DMS79 treated with DMSO at 0.1 percent for 48 hours (cell line): ENCODE data around the gene SVOPL.

Experiments
- DNase-seq: peaks from one replicate; lab custom pipeline; 2025; lab: John Stamatoyannopoulos, UW

The SVOPL gene

GRCh38 chr7:138603549-138604318 is 97.4 kb downstream of the SVOPL start:
- DNase-seq = no peak

DNA sequence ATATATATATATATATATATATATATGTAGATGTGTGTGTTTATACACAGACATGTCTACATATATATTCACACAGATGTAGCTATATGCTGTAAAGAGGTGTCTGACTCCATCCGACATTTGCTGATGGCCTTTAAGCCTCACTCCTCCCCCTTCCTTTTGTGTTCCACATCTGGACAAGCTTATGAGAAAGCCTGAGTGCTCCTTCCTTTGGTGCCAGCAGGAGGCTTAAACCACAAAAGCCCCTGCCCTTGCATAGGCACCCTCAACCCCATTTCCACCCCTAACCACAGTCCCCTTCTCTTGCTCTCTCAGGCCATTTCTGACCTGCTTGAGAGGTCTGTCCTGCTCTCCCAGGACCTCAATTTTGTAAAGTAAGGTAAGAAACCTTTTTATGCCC is 98.7 kb downstream of the SVOPL start:
- no peak for DNase-seq

DNA sequence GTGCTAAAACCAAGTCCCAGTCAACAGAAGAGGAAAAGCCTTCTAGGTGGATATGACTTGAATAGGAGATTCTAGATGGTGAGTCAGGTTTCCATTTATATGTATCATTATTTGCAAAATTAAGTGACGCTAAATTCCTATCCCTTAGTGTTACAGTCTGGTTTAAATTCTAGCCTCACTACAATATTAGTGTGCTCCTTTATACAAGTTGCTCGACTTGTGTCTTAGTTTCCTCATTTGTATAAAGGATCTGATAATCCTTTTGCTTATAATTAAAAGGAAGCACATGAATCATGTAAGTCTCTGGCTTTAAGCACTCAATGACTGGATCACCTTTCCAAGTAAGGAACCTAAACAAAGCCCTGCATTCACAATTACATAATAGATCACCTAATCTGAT is 105.7 kb downstream of the SVOPL start:
- no peak for DNase-seq

GRCh38 chr7:138590154-138590553 is 111.0 kb downstream of the SVOPL start:
- no peak for DNase-seq

GRCh38 chr7:138588986-138589385 is 112.2 kb downstream of the SVOPL start:
- no peak for DNase-seq

DNA sequence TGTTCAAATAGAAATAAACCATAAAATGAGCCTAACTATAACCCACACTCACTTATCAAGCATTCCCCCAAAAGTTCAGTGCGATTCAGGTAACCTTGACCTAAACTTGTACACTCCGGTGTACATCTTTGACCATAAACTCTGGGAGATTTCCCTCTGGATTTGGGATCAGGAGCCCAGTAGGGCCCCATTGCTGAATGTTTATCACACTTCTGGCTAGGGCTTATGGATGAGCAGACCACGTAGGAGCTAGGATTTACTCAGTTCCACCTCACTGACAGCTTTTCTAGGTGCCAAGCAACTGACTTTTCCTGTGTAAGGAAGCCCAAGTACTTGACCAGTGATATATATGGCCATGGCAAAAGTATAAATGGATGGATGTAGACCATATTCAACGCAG is 113.7 kb downstream of the SVOPL start:
- no peak for DNase-seq

- DNase-seq = no peak
Measured at GRCh38 chr7:138585283-138585993, 115.7 kb downstream of the SVOPL start.

DNA sequence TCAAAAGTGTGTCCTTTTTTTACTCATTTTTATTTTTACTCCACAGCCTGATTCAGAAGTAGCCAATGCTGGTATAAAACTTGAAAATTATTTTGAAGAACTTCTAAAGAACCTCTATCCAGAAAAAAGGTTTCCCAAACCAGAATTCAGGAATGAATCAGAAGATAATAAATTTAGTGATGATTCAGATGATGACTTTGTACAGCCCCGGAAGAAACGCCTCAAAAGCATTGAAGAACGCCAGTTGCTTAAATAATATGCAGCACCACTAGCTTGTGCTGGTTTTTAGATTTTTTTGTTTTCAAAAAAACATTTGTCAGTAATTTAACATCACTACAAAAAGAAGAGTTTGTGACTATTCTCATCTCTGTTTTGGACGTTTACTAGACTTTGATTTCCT is 116.5 kb downstream of the SVOPL start:
- DNase-seq = no peak

- no peak for DNase-seq
Measured at GRCh38 chr7:138584283-138584682, 116.9 kb downstream of the SVOPL start.

DNA sequence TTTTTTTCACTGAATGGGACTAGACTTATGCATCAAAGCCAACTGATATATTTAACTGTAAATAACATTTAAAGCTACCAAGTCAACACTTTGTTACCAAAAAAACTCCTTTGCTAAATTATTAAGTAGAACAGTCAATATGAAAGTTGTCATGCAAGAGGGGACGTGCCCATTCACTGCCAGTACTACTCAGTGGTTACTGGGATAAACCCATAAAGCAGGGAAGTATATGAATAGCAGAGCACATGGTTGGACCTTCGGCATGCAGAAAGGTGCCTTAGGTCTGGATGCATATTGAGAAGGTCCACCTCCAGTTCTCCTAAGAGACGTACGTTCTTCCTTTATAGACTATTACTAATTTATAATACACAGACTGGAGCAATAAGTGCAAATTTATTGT is 120.1 kb downstream of the SVOPL start:
- DNase-seq = no peak

- DNase-seq = no peak
Measured at GRCh38 chr7:138579671-138580070, 121.5 kb downstream of the SVOPL start.

GRCh38 chr7:138579136-138579535 is 122.0 kb downstream of the SVOPL start:
- no peak for DNase-seq

DNA sequence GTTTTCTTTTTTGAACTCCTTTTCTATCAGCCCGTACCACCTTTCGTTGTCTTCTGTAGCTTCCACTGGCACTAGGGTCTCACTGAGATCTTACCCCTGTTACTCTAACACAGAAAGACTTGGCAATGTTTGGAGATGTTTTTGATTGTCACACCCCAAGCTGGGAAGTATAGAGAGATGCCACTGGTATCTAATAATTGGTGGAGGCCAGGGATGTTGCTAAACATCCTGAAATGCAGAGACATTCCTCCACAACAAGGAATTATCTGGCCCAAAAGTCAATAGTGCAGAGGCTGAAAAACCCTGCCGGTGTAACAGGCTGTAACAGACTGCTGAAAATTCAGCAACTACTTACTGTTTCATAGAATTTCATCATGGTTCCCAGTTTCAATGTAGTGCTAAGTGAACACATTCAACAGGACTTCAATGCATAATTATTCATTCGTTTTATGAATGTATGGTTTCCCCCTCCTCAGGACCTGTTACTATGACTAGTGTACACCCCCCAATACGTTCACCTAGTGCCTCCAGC is 125.2 kb downstream of the SVOPL start:
- DNase-seq = no peak

GRCh38 chr7:138573741-138574140 is 127.4 kb downstream of the SVOPL start:
- no peak for DNase-seq

DNA sequence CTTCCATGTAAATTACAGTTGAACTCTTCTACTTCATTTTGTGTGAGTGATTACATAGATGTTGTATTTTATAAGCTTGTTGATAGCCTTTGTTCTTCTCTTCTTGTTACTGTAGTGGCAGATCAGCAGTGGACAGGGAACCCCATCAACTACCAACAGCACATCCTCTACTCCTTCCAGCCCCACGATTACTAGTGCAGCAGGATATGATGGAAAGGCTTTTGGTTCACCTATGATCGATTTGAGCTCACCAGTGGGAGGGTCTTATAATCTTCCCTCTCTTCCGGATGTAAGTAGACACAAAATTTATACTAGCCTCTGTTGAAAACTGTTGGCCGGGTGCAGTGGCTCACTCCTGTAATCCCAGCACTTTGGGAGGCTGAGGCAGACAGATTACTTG is 130.4 kb downstream of the SVOPL start:
- DNase-seq = no peak

DNA sequence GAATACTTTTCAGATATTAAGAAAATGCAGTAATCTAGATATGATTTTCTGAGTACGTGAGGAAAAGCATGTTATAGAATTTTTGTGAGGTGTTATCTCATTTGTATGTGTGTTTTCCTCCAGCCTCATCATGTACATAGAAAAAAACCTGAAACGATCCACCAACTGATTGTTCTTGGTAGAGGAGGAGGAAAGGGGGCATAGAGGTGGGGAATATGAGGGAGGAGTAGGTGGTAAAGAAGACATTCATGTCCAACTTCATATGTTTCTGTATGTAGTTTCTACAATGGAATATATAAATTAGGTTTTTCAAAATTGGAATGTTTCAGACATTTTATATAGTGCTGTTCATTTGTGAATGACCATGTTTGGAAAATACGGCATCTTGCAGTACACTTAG is 131.7 kb downstream of the SVOPL start:
- no peak for DNase-seq

DNA sequence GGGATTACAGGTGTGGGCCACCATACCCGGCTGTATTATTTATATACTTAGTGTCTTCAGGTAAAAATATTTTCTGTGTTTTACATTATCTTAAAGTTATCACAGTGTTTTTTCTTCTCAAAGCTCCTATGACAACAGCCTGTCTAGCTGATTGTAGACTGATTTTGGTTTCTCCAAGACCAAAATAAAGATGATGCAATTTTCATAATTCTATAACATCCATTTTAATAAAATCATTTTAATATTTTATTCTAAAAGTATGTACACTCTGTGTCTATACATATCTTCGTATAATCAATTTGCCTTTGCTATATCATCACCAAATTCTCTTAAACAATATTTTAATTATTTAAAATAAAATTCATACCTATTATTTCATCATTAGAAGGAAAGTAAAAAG is 132.5 kb downstream of the SVOPL start:
- no peak for DNase-seq

DNA sequence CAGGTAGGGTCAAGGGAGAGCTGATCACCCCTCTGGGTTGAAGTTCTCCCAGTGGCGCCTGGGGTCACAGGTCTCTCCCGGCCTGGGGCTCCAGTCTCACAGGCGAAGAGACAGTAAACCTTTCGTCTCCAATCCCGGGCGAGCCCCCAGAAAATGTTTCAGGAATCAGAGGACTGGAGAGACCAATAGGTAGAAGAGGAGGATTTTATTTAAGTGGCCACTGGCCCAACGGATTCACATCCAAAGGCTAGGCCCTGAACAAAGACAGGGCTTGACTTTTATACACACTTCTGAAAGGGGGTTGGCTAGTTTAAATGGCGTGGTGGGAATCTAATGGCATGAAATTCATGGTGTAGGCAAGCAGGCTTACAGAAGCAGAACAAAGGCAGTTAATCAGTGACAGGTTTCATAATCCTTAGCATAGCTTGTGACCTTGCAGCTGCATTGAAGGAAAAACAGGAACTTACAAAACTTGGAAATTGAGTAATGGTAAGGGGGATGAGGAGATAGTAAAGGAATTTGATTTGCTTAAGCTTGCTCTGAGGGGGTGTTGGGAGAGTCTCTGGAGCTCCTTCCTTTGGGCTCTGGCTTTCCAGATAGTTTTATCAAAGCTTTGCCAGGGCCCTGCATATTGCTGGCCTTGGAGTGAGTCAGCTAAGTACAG is 135.6 kb downstream of the SVOPL start:
- no peak for DNase-seq

DNA sequence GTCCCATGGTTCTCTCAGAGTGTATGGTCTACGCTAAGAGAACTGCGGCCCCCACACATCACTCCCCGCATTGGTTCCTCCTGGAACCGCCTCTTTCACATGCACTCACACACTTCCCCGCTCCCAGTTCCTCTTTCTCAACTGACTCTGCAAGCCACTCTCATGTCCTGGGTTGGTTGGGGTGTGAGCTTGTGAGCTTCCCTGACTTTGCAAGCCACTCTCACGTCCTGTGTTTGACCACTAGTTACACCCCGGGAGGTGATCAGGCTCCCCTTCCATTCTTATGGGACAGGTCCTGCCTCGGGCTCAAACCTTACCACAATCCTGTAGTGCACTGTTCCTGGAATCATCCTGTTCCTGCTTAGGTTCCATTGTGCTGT is 136.1 kb downstream of the SVOPL start:
- no peak for DNase-seq

- DNase-seq = peak; percentile 89
Measured at GRCh38 chr7:138564365-138564764, 136.8 kb downstream of the SVOPL start.

GRCh38 chr7:138563808-138564207 is 137.4 kb downstream of the SVOPL start:
- peak; percentile 98 for DNase-seq

DNA sequence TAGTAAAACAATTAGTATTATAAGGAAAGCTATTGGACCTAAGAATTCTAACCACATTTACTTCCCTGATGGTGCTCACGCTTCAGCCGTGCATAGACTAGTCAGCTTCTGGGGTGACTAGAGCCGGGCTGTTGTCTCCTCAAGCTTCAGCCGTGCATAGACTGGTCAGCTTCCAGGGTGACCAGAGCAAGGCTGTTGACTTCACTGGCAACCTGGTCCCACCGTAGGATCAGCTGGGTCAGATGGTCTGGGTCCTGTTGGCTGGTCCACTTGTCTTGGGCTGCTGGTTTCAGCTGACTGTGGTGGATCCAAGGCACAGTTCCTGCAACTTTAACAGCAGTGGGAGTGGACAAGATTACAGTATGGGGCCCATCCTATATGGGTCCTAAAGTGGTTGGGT is 141.7 kb downstream of the SVOPL start:
- no peak for DNase-seq
